ENCODE data around the gene SLC7A4. TPM values are rescaled to one million over a fixed set of nuclear protein-coding genes. Genes with fewer than 3 reads are reported as not detected.

Gene SLC7A4
- polyA plus RNA-seq, 4 donors = 0.27 to 40.2 (median 2.3) TPM; not detected in 1

GRCh38 chr22:20990184-20991180 is 41.9 kb downstream of the SLC7A4 start:
- Histone ChIP-seq H3K4me3 (ENCODE audit: low read depth in 1 of 3, low read length in 3 of 3) (no peak overlapping the region), H3K9me3 (ENCODE audit: control insufficient read depth in 2 of 2, insufficient read depth in 1 of 2, low read depth in 1 of 2, low read length in 1 of 2) (no peaks in the 10 kb centered on the region), H3K36me3 (ENCODE audit: control insufficient read depth in 3 of 3, insufficient read depth in 2 of 3, low read depth in 1 of 3, low read length in 3 of 3) (peaks cover 5 to 89% (median 12%) of the 10 kb centered on the region in 3 donors), H3K4me1 (ENCODE audit: control insufficient read depth in 3 of 3, insufficient read depth in 2 of 3, low read depth in 1 of 3, low read length in 2 of 3) (no peaks in the 10 kb centered on the region), H3K27me3 (ENCODE audit: control insufficient read depth in 3 of 3, insufficient read depth in 3 of 3, low read length in 3 of 3) (no peaks in the 10 kb centered on the region), H3K27ac (ENCODE audit: low read depth in 1 of 3, low read length in 2 of 3) (no peak overlapping the region)
- WGBS, 3 donors = 83 to 88% (median 85%) methylated on average over 21 of the region's 21 CpGs
- DNase-seq (no peak), FAIRE-seq (no peak)

DNA sequence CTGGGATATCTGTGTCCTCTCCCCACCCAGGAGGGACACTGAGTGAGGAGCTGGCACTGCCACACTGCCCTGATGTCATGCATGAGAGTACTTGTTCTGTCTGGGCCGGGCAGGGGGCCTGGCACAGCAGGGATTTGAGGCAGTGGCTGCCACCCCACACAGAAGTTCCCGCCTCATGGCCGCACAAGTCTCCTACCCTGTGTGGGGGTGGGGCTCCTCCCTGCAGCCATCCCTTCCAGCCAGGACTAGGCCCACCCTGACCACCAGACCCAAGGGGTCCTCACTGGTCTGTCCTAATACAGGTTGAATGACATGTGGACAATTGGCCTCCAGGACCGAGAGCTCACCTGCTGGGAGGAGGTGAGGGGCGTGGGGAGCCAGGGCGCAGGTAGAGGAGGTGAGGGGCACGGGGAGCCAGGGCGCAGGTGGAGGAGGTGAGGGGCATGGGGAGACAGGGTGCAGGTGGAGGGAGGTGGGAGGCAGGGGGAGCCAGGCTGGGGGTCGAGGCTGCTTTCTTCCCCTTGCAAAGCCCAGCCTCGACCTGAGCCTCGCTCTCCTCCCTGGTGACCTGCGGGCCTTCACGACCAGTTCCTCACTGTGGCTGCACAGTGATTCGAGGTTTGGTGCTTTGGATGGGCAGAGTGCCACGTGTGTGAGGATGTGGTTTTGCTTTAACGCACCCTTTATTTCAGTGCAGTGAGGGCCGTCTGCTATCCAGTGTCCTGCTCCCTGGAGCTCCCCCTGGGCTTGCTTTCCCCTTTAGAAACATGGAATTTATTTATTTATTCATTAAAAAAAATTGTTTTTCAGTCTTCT is 42.8 kb downstream of the SLC7A4 start:
- Histone ChIP-seq H3K9me3 (ENCODE audit: control insufficient read depth in 2 of 2, insufficient read depth in 1 of 2, low read depth in 1 of 2, low read length in 1 of 2) (no peaks in the 10 kb centered on the region), H3K27me3 (ENCODE audit: control insufficient read depth in 3 of 3, insufficient read depth in 3 of 3, low read length in 3 of 3) (no peaks in the 10 kb centered on the region), H3K27ac (ENCODE audit: low read depth in 1 of 3, low read length in 2 of 3) (no peak overlapping the region), H3K36me3 (ENCODE audit: control insufficient read depth in 3 of 3, insufficient read depth in 2 of 3, low read depth in 1 of 3, low read length in 3 of 3) (peaks cover 5 to 86% (median 12%) of the 10 kb centered on the region in 3 donors), H3K4me3 (ENCODE audit: low read depth in 1 of 3, low read length in 3 of 3) (no peak overlapping the region), H3K4me1 (ENCODE audit: control insufficient read depth in 3 of 3, insufficient read depth in 2 of 3, low read depth in 1 of 3, low read length in 2 of 3) (no peaks in the 10 kb centered on the region)
- DNase-seq = no peak
- FAIRE-seq = no peak
- 59 to 78% (median 76%) methylated on average over 11 to 17 of the region's 17 CpGs for WGBS, 3 donors

DNA sequence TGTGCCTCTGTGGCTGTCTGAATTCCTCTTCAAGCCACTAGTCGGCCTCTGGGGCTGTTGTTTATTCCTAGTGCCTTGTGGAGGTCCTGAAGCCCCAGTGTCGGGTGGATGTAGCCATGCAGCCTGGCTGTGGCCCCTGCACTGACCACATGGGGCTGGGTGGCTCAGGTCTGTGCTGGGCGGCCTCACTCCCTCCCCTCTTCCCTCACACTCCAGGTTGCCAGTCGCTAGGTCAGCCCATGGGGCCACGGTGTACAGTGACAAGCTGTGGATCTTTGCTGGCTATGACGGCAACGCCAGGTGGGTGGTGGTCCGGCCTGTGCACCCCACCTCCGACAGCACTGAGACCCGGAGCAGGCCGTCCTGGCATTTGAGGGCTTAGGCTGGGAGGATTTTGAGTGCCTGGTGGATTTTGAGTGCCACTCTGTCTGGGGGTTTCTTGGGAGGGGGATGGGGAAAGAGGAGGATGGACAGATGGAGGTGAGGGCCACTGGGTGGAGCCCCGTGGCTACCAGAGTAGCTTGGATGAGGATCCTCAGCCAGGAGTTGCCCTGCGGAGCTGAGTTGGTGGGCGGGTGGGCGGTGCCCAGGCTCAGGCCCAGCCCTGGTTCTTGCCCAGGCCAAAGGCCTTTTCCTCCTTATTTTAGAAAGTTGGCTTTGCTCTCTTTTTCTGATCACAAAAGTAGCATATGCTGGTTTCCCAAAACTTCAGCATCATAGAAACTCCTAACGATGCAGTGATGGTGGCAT is 43.6 kb downstream of the SLC7A4 start:
- H3K36me3 ChIP-seq (ENCODE audit: control insufficient read depth in 3 of 3, insufficient read depth in 2 of 3, low read depth in 1 of 3, low read length in 3 of 3) = peaks cover 4 to 83% (median 12%) of the 10 kb centered on the region in 3 donors
- 92 to 96% (median 92%) methylated on average over 16 of the region's 16 CpGs for WGBS, 3 donors
- H3K27ac ChIP-seq (ENCODE audit: low read depth in 1 of 3, low read length in 2 of 3) = no peak overlapping the region
- H3K27me3 ChIP-seq (ENCODE audit: control insufficient read depth in 3 of 3, insufficient read depth in 3 of 3, low read length in 3 of 3) = no peaks in the 10 kb centered on the region
- no peaks in the 10 kb centered on the region for H3K9me3 ChIP-seq (ENCODE audit: control insufficient read depth in 2 of 2, insufficient read depth in 1 of 2, low read depth in 1 of 2, low read length in 1 of 2)
- no peak for DNase-seq
- no peak overlapping the region for H3K4me3 ChIP-seq (ENCODE audit: low read depth in 1 of 3, low read length in 3 of 3)
- H3K4me1 ChIP-seq (ENCODE audit: control insufficient read depth in 3 of 3, insufficient read depth in 2 of 3, low read depth in 1 of 3, low read length in 2 of 3) = no peaks in the 10 kb centered on the region
- no peak for FAIRE-seq

GRCh38 chr22:20987375-20987774 is 45.0 kb downstream of the SLC7A4 start:
- H3K27me3 ChIP-seq (ENCODE audit: control insufficient read depth in 3 of 3, insufficient read depth in 3 of 3, low read length in 3 of 3) = no peaks in the 10 kb centered on the region
- DNase-seq (no peak), FAIRE-seq (no peak)
- H3K4me3 ChIP-seq (ENCODE audit: low read depth in 1 of 3, low read length in 3 of 3) = no peak overlapping the region
- WGBS, 3 donors = 93 to 96% (median 94%) methylated on average over 14 of the region's 14 CpGs
- peaks cover 2 to 77% (median 11%) of the 10 kb centered on the region in 3 donors for H3K36me3 ChIP-seq (ENCODE audit: control insufficient read depth in 3 of 3, insufficient read depth in 2 of 3, low read depth in 1 of 3, low read length in 3 of 3)
- peaks cover 0 to 6% (median 0%) of the 10 kb centered on the region in 3 donors for H3K4me1 ChIP-seq (ENCODE audit: control insufficient read depth in 3 of 3, insufficient read depth in 2 of 3, low read depth in 1 of 3, low read length in 2 of 3)
- no peaks in the 10 kb centered on the region for H3K9me3 ChIP-seq (ENCODE audit: control insufficient read depth in 2 of 2, insufficient read depth in 1 of 2, low read depth in 1 of 2, low read length in 1 of 2)
- H3K27ac ChIP-seq (ENCODE audit: low read depth in 1 of 3, low read length in 2 of 3) = no peak overlapping the region

- Histone ChIP-seq H3K4me1 (ENCODE audit: control insufficient read depth in 3 of 3, insufficient read depth in 2 of 3, low read depth in 1 of 3, low read length in 2 of 3) (peaks cover 0 to 9% (median 0%) of the 10 kb centered on the region in 3 donors), H3K4me3 (ENCODE audit: low read depth in 1 of 3, low read length in 3 of 3) (no peak overlapping the region), H3K9me3 (ENCODE audit: control insufficient read depth in 2 of 2, insufficient read depth in 1 of 2, low read depth in 1 of 2, low read length in 1 of 2) (no peaks in the 10 kb centered on the region), H3K36me3 (ENCODE audit: control insufficient read depth in 3 of 3, insufficient read depth in 2 of 3, low read depth in 1 of 3, low read length in 3 of 3) (peaks cover 2 to 67% (median 9%) of the 10 kb centered on the region in 3 donors), H3K27me3 (ENCODE audit: control insufficient read depth in 3 of 3, insufficient read depth in 3 of 3, low read length in 3 of 3) (no peaks in the 10 kb centered on the region), H3K27ac (ENCODE audit: low read depth in 1 of 3, low read length in 2 of 3) (no peak overlapping the region)
- WGBS, 3 donors = 88 to 100% (median 93%) methylated on average over 1 of the region's 1 CpG
- FAIRE-seq = no peak
- DNase-seq = no peak
These were observed 46.0 kb downstream of the SLC7A4 start for GRCh38 chr22:20986365-20986764.

DNA sequence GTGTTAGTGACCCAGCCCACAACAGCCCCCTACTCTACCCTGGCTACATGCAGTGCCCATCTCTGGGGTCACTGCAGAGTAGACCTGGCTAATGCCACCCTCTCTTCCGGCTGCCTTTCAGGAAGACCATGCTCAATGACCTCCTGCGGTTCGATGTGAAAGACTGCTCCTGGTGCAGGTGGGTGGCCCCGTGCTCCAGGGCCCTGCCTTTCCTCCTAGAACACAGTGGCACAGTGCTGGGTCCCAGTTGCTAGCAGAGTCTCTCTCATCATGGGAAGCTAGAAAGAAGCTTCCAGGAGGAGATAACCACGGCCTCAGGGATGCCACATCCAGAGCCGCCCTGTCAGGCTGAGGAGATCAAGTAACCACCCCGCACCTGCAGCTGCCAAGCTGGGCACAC is 46.6 kb downstream of the SLC7A4 start:
- Histone ChIP-seq H3K4me3 (ENCODE audit: low read depth in 1 of 3, low read length in 3 of 3) (no peak overlapping the region), H3K27me3 (ENCODE audit: control insufficient read depth in 3 of 3, insufficient read depth in 3 of 3, low read length in 3 of 3) (no peaks in the 10 kb centered on the region), H3K9me3 (ENCODE audit: control insufficient read depth in 2 of 2, insufficient read depth in 1 of 2, low read depth in 1 of 2, low read length in 1 of 2) (no peaks in the 10 kb centered on the region), H3K27ac (ENCODE audit: low read depth in 1 of 3, low read length in 2 of 3) (no peak overlapping the region), H3K36me3 (ENCODE audit: control insufficient read depth in 3 of 3, insufficient read depth in 2 of 3, low read depth in 1 of 3, low read length in 3 of 3) (peaks cover 2 to 60% (median 9%) of the 10 kb centered on the region in 3 donors), H3K4me1 (ENCODE audit: control insufficient read depth in 3 of 3, insufficient read depth in 2 of 3, low read depth in 1 of 3, low read length in 2 of 3) (peaks cover 0 to 16% (median 0%) of the 10 kb centered on the region in 3 donors)
- FAIRE-seq = no peak
- 95 to 97% (median 96%) methylated on average over 7 of the region's 7 CpGs for WGBS, 3 donors
- DNase-seq = no peak

DNA sequence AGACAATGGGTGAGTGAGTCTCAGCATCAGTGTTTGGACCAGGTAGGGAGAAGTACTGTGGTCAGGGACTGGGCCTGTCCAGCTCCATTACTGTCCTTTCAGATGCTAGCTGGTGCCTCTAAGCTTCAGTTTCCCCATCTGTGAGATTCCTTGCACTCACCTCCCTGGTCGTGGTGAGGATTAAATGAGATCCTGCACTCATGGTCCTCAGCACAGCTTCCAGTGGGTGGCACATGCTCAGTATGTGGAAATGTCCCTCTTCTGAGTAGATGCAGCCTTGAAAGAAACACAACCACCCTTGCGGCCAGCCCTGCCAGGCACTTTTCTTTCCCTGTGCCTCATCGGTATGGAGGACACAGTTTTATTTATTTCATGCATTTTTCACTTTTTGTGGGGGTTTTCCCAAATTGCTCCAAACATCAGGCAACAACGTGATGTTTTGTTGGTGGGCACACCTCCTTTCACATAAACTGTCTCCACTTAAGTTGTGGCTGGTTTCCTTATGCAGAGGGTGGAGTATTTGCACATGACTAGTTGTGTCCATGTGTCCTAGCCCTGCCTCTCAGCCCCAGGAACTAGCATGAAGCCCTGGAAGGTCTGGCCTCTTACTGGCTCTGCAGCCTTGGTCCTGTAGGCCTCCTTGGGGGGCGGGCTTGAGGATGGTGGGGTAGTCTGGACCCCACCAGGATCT is 49.1 kb downstream of the SLC7A4 start:
- H3K27ac ChIP-seq (ENCODE audit: low read depth in 1 of 3, low read length in 2 of 3) = no peak overlapping the region
- 72 to 89% (median 75%) methylated on average over 5 of the region's 5 CpGs for WGBS, 3 donors
- peaks cover 0 to 31% (median 0%) of the 10 kb centered on the region in 3 donors for H3K4me1 ChIP-seq (ENCODE audit: control insufficient read depth in 3 of 3, insufficient read depth in 2 of 3, low read depth in 1 of 3, low read length in 2 of 3)
- DNase-seq (no peak), FAIRE-seq (no peak)
- peaks cover 0 to 3% (median 0%) of the 10 kb centered on the region in 3 donors for H3K27me3 ChIP-seq (ENCODE audit: control insufficient read depth in 3 of 3, insufficient read depth in 3 of 3, low read length in 3 of 3)
- peak overlapping the region in 2 of 3 donors; percentile 60 to 98 for H3K4me3 ChIP-seq (ENCODE audit: low read depth in 1 of 3, low read length in 3 of 3)
- H3K9me3 ChIP-seq (ENCODE audit: control insufficient read depth in 2 of 2, insufficient read depth in 1 of 2, low read depth in 1 of 2, low read length in 1 of 2) = peaks cover 0 to 9% of the 10 kb centered on the region in 2 donors
- peaks cover 2 to 35% (median 9%) of the 10 kb centered on the region in 3 donors for H3K36me3 ChIP-seq (ENCODE audit: control insufficient read depth in 3 of 3, insufficient read depth in 2 of 3, low read depth in 1 of 3, low read length in 3 of 3)

Data from small intestine (tissue), 7 donors.